Erythroblast (primary cell): ENCODE measurements around the gene USP3.

ENCODE experiments used
- GATA1 ChIP-seq: IDR thresholded peaks from 2 replicates; pipeline ENCODE4 v1.6.1; 2011; ENCODE audit warnings: low read depth, mild to moderate bottlenecking, control low read depth, low read length, moderate library complexity
- POLR2A ChIP-seq: IDR thresholded peaks from 2 replicates; pipeline ENCODE4 v1.6.1; 2011; ENCODE audit warnings: mild to moderate bottlenecking, low read length

GRCh38 chr15:63640146-63640545 is 135.8 kb downstream of the USP3 start:
- TF ChIP-seq POLR2A (no peak), GATA1 (no peak)
